ENCODE data around the gene POT1. TPM values are rescaled to one million over a fixed set of nuclear protein-coding genes. Genes with fewer than 3 reads are reported as not detected.

The POT1 gene
- total and polyA plus RNA-seq, 2 of the 8 experiments (the other 6 are each of a cell fraction or from before 2014, with no cell fraction given): 13.1 to 22.8 TPM

DNA sequence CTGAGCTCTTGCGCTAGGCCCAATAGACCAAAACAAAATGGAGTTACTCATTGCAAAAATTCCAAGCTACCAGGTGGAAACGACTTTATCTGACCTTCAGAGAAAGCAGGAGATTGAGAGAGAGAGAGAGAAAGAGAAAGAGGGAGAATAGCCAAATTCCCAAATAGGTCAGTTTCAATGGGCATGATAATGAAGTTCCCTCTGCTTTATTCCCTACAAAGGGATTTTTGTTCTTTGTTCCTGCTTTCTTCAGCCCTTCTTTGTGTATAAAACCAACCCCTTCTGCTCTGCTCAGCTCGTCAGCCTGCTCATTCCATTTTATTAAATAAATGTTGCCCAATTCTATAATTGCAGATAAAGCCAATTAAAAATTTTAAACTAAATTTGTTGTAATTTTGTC, 119.0 kb downstream of the POT1 start (continued):
- TF ChIP-seq POU5F1 (IDR thresholded peaks at IDR 0.05; ENCODE audit: low read depth, low read length) (no peak), CBX5 (IDR thresholded peaks at IDR 0.05; ENCODE audit: low read depth, low read length) (no peak), ASH2L (IDR thresholded peaks at IDR 0.05; ENCODE audit: low read length) (no peak)
